GM19452 (cell line): ENCODE results near the gene MAP2.

ENCODE experiments used
- ATAC-seq: cut with Tn5 transposase; IDR thresholded peaks from one replicate; pipeline ENCODE4 v1.9.1; 2021; ENCODE audit not compliant: unreplicated experiment

Gene MAP2

DNA sequence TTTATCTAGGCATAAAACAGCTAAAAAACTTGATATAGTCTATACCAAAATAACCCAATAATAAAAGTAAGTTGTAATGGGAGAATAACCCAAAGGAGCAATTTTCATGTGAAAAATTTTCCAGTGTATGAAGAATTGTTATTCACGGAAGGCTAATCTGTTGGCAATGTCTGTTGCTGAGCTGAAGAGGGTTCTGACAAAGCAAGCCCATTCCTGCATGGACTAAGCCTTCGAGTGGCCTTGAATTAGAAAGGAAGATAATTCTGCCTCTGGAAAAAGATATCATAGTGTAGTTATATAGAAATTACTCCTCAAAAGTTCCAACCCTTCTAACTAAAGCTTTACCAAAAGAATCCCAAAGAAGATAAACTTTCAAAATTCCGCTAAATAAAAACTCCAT lies 101.5 kb downstream of the MAP2 start:
- ATAC-seq = no peak

DNA sequence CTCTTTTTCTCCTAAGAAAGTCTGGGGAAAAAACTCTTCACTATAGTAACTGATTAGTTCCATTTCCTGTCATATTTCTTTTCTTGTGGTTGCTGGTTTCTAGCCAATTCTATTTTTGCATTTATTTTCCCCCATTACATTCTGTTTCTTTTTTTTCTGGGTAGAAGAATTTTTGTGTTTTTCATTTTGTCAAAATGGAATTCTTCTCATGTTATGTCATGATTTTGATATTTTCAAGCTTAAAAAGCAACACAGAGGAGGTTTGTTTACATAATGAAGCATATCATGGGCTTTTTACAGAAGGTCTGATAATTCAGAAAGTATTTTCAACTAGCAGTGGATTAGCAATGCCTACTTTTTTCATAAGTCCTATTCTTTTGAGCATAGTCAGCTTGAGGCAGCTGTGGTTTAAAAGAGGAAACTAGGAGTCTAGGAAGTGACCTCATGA lies 102.0 kb downstream of the MAP2 start:
- peak; percentile 47 for ATAC-seq

DNA sequence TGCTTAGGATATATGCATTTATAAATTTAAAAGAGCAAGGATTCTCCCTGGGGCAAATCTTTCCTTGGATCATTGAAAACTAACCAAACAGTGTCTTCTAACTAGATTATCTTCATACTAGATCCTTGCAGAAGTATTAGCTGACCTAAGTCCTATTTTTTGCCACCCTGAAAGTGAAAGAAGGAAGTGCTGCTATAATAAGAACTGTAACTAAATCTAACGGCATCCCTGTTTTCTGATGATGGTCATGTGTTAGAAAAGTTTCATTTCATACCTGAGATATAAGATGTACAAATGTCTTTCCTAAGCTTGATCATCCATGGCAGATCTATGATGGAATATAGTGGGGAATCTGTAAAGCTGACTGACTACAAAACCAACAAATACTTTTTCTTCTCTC lies 102.7 kb downstream of the MAP2 start:
- ATAC-seq = peak; percentile 45

DNA sequence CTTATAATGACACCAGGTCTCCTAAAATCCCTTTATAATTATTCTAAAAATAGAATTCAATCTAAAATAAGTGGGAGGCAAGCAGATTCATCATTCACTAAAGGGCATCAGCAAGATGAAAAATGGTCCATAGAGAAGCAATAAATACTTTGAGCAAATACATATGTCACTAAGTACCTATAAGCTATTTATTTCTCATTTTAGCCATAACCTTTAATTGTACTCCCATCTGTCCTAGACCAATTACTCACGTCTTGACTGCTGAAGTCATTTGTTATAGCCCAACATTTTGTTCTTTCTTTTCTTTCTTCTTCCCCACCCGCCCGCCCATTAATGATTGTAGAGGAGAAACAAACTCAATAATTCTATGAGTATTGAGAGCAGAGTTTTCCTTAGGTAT lies 105.7 kb downstream of the MAP2 start:
- ATAC-seq = no peak

DNA sequence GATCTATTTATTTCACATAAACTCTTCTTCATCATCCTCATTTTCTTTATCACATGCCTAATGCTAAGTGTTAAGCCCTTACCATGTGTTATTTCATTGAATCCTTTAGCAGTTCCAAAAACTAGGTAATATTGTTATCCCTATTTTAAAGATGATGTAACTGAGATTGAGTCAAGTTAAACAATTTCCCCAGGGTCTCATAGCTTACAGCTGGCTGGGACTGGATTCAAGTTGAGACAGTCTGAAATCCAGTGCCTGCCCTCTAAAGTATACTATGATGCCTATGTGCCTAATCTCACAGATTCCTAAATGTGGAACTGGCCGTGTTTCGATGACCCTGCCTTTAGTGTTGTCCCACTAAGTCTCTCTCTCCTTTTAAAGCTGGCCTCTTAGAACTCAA lies 108.5 kb downstream of the MAP2 start:
- ATAC-seq = no peak

DNA sequence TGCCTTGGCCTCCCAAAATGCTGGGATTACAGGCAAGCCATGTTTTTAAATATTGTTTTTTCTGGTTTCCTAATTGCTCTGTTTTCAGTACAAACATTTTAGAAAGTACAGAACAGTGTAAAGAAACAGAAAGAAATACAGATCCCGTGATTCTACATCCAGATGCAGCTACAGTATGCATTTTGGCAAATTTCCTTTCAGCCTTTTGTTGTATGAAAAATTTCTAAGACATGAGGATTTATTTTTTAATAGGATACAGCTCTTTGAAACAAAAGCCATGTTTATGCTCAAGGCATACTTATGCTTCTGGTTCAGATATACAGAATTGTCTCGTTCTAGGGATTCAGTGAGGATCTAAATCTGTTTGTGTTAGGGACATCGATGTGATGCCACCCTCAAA lies 109.5 kb downstream of the MAP2 start:
- ATAC-seq = no peak

DNA sequence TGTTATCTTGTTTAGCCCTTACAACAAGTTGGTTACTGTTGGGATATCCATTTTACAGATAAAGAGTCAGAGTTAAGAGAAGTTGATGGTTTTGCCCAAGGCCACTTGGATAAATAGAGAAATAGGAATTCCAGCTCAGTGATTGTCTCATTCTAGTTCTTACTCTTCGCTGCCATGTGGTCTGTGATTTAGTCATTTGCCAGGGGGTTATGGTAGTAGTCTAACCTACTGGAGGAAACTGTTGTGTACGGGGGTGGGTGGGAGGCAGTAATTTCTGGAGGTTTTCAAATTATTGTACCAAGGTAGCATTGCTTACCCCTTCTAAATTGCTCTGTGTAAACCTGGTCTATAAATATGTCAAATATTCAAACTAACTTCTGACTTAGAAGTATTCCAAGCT lies 110.4 kb downstream of the MAP2 start:
- no peak for ATAC-seq

DNA sequence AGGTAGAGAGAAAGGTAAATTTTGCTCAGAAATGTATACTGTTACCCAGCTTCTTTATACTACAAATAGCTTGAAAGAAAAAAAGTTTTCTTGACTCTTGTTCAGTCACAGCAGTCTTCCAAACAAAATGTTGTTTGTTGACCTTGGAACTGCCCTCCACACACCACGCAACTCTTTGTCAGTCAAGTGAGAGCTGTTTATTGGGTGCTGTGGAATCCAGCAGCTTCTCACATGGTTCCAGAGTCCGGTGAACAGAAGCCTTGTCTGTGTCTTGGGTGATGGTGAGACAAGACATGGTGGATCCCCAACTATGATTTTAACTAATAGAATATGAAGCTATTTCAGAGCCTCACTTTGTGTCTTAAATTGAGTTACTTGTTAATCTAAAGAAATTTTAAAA lies 112.5 kb downstream of the MAP2 start:
- ATAC-seq = no peak

DNA sequence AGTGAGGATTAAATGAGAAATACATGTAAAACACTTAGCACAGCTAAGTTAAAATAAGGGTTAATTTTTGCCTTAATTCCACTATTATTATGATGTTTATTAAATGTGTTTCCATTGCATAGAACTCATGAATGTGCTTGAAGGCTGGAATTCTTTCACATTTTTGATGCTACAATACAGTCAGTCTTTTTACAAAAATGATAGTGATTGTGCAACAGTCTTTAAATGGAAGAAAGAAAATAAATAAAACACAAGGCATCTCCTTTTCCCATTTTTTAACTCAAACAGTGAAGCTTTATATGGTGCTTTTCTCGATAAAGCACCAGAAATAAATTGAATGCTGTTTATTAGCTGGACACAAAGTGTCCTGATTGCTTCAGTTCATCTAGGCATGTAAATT lies 123.9 kb downstream of the MAP2 start:
- no peak for ATAC-seq

DNA sequence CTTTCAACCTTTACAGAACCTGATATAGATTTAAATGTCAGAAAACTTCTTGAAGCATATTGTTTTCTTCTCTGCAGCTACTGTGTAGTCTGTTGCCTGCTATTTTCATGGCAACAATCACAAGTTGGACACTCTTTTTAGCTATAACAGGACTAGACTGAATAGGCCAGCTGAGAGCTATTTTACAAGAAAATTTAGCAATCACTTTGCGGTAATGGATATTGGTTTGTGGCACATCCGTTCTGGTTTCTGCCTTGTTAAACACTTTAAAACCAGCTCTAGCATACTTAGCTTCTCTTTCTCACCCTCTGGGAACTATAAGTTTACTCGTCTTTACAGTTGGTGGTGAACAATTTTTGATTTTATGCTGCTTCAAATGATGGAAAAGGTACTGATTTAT lies 125.7 kb downstream of the MAP2 start:
- ATAC-seq = no peak

DNA sequence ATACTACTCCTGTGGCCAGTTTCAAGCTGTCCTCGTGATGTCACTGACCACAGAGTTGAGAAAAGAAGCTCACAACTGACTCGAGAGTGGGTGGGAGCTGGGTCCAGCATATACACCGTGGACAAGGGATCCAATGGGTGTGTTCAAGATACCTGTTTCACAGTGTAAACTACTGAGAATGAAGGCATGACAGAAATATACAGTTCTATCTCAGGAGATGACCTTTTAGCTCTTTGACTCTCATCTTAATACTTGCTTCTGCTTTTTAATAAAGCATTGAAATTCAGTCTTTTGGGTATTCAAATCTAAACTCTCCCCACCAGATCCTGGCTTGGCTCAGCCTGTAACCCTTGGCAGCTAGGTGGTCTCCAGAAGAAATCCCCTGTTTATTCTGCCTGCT lies 130.1 kb downstream of the MAP2 start:
- ATAC-seq = no peak

DNA sequence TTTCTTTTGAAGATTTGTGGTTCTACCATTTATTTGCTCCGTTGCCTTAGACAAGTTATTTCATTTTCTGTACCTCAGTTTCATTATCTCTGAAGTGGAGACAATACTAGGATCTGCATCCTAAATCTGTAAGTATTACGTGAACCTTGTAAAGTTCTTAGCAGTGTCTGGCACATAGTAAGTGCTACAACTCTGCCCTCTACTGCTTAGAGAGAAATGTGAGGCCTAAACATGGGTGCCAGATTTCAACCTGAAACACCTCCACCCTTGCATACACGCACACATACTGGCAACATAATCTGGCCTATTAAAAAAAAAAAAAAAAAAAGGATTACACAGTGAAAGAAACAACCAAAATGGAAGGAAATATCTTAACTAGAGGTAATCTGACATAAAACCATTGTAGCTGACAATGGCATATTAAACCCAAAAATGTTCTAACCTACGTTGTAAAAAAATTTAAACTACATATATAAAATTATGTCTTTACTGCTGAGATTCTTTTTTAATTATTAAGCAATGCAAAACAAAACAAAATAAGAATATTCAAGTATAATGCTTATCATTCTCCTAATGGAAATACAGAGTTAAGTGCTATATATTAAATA lies 132.6 kb downstream of the MAP2 start:
- no peak for ATAC-seq

DNA sequence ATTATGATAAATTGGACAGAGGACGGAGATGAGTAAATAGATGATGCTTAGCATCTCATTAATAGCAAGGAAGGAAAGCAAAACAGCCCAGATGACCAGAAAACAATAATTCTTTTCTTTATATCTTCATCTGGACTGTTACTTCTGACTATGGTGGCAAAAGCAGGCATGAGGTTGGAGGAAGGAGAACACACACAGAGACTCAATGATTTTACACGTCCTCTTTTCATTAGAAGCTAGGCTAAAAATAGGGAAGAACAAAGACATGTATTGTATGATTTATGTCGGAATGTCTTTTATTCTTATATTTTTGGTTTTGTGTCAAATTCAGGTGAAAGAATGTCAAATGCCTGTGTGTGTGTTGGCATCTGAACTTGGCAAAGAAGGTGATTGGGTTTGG lies 137.1 kb downstream of the MAP2 start:
- ATAC-seq = no peak

DNA sequence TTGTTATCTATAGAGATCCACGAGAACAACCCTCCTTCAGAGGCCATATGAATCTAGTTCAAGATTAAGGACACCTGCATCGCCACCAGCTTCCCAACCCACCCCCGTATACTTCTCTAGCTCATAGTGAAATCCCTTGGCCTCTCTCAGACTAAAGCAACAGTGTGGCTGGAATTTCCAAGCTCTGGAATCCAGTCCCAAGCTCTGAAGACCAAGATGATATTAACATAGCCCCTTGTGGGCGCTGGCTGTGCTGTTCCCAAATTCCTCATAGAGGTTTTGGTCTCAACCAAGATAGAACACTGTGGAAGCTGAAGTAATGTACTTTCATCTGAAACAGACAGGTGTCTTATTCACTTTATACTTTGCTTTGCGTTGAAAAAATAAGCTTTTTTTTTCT lies 139.6 kb downstream of the MAP2 start:
- no peak for ATAC-seq

DNA sequence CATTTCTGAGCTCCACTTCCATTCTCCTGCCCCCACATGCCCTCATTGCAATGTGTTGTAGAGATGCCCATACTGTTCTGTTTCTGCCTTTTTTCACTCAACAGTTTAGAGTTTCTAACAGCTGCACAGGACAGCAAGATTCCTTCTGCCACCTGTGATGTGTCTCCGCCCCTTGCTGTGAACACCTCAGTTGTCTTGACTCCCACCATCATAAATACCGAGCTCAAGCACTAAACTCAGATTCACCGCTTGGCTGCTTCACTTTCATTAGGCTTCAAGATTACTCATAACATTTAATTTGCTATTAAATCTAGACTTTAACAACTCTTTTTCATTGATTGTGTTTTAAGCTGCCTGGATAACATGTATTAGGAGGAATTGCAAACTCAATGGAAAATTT lies 141.0 kb downstream of the MAP2 start:
- no peak for ATAC-seq

DNA sequence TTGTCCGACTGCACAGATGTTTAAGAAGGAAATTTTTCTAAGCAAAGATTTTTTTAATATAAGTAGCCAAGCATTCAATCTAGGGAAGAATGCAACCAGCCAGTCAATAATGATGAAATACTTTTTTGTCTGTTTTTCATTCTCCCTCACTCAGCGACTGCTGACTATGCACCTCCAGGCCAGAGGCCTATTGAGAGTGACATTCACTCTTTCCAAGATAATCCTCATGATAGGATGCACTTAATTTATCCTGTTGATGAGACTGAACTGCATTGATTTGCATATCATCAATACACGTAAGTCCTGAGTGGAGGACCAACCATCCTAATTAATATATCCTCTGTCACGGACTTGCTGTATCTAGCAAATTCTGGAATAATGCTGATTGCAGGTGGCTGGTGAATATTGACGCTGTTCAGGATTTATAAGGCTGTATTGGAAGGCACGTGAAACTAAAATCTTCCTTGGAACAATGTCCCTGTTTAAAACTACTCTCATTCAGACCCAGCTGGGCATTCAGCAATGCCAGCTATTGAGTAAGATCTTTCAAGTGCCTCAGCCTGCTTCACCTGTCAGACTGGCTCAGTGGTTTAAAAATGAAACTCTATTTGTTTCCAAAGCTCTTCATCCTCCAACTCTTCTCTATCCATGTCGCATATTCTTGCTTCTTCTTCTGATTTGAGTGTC lies 142.2 kb downstream of the MAP2 start:
- ATAC-seq = no peak

DNA sequence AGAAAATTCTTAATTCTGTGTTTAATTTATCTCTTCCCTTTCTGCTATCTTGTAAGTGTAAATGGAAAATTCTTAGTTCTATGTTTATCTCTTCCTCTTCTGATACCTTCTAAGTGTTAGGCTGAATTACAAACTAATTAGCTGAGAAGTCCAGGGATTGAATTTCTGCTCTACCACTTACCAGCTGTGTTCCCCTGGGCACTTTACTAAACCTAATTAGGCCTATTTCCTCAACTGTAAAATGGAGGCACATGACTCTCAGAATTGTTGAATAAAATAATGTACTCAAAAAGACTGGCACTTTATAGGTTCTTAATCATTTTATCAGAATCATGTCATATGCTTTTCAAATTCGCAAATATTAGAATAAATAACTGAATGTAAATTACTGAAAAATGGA lies 146.3 kb downstream of the MAP2 start:
- ATAC-seq = no peak

DNA sequence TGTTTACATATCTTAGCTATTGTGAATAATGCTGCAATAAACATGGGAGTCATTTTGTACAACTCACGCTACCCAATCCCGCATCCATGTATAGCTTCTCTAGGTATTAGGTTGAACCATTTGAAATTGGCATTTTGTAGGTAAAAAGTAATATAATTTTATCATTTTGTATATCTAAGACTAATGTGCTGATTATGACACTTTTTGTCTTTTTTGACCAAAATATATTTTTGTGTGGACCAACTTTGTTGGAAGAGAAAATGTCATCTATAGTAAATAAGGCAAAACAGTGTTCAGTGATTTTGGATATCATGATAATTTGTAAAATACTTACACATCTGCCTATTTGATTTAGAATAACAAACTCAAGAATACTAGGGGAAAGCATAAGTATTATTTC lies 150.7 kb downstream of the MAP2 start:
- no peak for ATAC-seq

DNA sequence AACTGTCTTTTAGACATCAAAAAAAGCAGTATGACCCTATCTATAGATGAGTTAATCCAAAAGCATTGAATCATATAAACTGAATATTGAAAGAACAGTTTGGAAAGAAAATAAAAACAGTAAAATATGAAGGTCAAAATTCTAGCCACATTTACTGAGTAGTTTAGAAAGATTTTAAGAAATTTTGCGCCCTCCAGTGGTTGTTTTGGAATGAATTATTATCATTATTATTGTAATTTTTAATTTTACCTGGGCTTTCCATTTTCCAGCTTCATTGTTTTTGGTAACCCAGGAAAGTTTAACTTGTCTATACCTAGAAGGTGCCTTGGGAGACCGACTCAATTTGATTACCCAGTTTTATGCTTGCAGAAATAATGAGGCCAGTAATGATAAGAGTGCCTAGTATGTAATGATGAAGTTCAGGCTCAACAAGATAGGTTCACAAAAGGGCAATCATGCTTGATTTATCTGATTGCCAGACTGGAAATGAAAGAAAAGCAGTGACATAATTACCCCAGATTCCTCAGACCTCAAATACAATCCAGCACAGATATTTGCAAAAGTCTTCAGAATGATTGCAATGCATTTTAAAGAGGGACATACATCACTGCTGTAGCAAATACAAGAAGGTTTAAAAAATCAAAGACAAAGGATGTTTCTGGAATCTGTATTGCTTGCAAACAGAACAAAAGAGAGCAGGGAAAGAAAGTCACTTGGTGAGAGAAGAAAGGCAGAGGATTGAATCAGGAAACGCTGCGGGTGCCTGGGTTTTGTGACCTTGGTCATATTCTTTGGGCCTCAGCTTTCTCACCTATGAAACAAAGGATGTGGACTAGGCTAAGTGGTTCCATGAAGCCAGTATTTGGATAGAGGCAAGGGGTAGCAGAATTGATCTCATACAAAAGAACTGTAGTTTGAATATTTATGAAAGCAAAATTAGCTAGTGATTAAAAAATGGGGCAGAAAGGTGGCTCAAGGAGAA lies 153.8 kb downstream of the MAP2 start:
- ATAC-seq = no peak

DNA sequence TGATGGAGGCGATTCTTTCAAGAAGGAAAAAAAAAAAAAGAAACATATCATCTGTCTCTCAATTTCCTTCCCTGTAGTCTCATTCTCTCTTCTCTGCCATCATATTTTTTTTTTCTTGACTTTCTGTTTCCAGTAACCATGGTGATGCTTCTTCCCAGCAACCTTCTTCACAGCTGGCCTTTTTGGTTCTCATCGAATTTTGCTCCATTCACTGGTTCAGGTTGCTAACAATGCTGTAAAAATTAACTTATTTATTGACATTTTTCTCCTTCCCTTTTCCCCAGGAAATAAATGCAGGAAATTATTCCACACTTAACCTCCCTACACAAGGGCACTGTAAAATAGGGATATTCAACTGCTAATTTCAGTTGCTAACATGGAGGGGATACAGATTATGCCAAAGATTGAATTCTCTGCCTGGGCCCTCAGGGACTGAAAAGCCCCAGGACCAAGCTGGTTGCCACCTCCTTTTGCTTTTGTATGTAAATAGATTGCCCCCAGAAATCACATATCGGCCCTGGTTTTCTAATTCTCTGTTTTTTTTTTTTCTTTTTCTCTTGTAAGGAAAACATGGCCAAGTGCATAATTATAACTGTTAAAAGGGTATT lies 154.7 kb downstream of the MAP2 start:
- ATAC-seq = no peak

DNA sequence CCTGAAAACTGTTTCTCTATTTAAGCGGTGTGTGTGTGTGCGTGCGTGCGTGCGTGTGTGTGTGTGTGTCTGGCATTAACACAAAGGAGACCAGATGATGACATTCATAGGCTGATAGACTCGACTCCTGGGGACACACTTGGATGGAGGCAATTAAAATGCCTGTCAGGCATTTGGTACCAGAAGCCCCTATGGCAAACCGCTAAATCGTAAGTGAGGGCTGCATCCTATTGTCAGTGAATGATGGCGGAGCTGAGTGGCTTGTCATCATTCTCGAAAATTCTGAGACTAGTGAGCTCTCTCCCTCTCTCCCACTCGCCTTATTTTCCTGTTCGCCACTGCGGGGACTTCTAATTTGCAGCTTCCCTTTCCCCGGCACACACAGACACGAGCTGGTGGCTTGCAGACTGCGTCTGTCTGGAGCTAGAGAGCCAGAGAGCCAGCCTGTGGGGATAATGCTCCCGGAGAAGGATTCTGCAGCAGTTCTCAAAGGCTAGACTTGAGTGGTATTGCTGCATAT lies 155.4 kb downstream of the MAP2 start:
- no peak for ATAC-seq
